ENCODE results near the gene LGI2. TPM values are rescaled to one million over a fixed set of nuclear protein-coding genes. Genes with fewer than 3 reads are reported as not detected.
A peak's percentile ranks its signal among the peaks of the same experiment; 100 is the strongest.

LGI2 gene
- total and polyA plus RNA-seq, 2 experiments from 2014 or later, result 0.63 to 8.0 TPM

DNA sequence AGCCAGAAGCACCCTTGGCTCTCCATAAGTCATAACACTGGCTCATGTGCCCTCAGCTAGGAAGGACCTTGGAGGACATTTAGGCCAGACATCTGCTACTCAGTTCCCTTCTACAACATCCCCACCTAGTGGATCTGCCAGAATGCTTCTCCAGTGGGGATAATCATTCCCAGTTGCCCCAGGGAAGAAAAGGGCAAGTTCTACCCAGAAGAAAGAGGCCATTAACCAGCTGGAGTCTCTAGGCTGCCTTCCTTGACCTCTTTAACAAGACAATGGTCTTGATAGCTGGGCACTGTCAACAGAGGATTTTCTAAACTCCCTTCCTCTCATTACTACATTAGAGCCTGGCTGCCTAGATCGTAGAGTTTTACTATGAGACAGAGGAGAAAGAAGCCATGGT lies 42.0 kb downstream of the LGI2 start:
- H4K20me1 ChIP-seq (replicated peaks; ENCODE audit: insufficient read depth), result no peaks in the 10 kb centered on the region
- peaks cover 7% of the 10 kb centered on the region; the same call in 2 of the 3 replicates for H3K9me3 Mint-ChIP-seq
- TF ChIP-seq, protein P1, sequence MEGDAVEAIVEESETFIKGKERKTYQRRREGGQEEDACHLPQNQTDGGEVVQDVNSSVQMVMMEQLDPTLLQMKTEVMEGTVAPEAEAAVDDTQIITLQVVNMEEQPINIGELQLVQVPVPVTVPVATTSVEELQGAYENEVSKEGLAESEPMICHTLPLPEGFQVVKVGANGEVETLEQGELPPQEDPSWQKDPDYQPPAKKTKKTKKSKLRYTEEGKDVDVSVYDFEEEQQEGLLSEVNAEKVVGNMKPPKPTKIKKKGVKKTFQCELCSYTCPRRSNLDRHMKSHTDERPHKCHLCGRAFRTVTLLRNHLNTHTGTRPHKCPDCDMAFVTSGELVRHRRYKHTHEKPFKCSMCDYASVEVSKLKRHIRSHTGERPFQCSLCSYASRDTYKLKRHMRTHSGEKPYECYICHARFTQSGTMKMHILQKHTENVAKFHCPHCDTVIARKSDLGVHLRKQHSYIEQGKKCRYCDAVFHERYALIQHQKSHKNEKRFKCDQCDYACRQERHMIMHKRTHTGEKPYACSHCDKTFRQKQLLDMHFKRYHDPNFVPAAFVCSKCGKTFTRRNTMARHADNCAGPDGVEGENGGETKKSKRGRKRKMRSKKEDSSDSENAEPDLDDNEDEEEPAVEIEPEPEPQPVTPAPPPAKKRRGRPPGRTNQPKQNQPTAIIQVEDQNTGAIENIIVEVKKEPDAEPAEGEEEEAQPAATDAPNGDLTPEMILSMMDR (conservative IDR thresholded peaks at IDR 0.05; ENCODE audit: low read depth in 2 of 2), result peak; percentile 76 to 97
- TF ChIP-seq ZNF114 (CRISPR knock-in tag; IDR thresholded peaks at IDR 0.05) (peak; percentile 37; the same call in 1 of the 2 replicates), ZNF331 (CRISPR knock-in tag; IDR thresholded peaks at IDR 0.05; ENCODE audit: low read depth) (no peak), NANOG (IDR thresholded peaks at IDR 0.05; ENCODE audit: borderline replicate concordance) (peak; percentile 81), CREB1 (CRISPR knock-in tag; IDR thresholded peaks at IDR 0.05; ENCODE audit: low read depth) (no peak), EZH2phosphoT487 (IDR thresholded peaks at IDR 0.05; ENCODE audit: unreplicated experiment) (no peak), EZH2 (IDR thresholded peaks at IDR 0.05; ENCODE audit: low read depth, unreplicated experiment) (no peak), POLR2AphosphoS5 (IDR thresholded peaks at IDR 0.05; ENCODE audit: low read depth) (no peak), JUNB (IDR thresholded peaks at IDR 0.05; ENCODE audit: unreplicated experiment) (no peak), STAT1 (IDR thresholded peaks at IDR 0.05; ENCODE audit: unreplicated experiment) (no peak)
- TF ChIP-seq, protein P2, sequence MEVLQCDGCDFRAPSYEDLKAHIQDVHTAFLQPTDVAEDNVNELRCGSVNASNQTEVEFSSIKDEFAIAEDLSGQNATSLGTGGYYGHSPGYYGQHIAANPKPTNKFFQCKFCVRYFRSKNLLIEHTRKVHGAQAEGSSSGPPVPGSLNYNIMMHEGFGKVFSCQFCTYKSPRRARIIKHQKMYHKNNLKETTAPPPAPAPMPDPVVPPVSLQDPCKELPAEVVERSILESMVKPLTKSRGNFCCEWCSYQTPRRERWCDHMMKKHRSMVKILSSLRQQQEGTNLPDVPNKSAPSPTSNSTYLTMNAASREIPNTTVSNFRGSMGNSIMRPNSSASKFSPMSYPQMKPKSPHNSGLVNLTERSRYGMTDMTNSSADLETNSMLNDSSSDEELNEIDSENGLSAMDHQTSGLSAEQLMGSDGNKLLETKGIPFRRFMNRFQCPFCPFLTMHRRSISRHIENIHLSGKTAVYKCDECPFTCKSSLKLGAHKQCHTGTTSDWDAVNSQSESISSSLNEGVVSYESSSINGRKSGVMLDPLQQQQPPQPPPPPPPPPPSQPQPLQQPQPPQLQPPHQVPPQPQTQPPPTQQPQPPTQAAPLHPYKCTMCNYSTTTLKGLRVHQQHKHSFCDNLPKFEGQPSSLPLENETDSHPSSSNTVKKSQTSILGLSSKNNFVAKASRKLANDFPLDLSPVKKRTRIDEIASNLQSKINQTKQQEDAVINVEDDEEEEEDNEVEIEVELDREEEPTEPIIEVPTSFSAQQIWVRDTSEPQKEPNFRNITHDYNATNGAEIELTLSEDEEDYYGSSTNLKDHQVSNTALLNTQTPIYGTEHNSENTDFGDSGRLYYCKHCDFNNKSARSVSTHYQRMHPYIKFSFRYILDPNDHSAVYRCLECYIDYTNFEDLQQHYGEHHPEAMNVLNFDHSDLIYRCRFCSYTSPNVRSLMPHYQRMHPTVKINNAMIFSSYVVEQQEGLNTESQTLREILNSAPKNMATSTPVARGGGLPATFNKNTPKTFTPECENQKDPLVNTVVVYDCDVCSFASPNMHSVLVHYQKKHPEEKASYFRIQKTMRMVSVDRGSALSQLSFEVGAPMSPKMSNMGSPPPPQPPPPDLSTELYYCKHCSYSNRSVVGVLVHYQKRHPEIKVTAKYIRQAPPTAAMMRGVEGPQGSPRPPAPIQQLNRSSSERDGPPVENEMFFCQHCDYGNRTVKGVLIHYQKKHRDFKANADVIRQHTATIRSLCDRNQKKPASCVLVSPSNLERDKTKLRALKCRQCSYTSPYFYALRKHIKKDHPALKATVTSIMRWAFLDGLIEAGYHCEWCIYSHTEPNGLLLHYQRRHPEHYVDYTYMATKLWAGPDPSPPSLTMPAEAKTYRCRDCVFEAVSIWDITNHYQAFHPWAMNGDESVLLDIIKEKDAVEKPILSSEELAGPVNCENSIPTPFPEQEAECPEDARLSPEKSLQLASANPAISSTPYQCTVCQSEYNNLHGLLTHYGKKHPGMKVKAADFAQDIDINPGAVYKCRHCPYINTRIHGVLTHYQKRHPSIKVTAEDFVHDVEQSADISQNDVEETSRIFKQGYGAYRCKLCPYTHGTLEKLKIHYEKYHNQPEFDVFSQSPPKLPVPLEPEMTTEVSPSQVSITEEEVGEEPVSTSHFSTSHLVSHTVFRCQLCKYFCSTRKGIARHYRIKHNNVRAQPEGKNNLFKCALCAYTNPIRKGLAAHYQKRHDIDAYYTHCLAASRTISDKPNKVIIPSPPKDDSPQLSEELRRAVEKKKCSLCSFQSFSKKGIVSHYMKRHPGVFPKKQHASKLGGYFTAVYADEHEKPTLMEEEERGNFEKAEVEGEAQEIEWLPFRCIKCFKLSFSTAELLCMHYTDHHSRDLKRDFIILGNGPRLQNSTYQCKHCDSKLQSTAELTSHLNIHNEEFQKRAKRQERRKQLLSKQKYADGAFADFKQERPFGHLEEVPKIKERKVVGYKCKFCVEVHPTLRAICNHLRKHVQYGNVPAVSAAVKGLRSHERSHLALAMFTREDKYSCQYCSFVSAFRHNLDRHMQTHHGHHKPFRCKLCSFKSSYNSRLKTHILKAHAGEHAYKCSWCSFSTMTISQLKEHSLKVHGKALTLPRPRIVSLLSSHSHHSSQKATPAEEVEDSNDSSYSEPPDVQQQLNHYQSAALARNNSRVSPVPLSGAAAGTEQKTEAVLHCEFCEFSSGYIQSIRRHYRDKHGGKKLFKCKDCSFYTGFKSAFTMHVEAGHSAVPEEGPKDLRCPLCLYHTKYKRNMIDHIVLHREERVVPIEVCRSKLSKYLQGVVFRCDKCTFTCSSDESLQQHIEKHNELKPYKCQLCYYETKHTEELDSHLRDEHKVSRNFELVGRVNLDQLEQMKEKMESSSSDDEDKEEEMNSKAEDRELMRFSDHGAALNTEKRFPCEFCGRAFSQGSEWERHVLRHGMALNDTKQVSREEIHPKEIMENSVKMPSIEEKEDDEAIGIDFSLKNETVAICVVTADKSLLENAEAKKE (CRISPR knock-in tag; IDR thresholded peaks at IDR 0.05), result peak; percentile 96
- TF ChIP-seq, protein P3, sequence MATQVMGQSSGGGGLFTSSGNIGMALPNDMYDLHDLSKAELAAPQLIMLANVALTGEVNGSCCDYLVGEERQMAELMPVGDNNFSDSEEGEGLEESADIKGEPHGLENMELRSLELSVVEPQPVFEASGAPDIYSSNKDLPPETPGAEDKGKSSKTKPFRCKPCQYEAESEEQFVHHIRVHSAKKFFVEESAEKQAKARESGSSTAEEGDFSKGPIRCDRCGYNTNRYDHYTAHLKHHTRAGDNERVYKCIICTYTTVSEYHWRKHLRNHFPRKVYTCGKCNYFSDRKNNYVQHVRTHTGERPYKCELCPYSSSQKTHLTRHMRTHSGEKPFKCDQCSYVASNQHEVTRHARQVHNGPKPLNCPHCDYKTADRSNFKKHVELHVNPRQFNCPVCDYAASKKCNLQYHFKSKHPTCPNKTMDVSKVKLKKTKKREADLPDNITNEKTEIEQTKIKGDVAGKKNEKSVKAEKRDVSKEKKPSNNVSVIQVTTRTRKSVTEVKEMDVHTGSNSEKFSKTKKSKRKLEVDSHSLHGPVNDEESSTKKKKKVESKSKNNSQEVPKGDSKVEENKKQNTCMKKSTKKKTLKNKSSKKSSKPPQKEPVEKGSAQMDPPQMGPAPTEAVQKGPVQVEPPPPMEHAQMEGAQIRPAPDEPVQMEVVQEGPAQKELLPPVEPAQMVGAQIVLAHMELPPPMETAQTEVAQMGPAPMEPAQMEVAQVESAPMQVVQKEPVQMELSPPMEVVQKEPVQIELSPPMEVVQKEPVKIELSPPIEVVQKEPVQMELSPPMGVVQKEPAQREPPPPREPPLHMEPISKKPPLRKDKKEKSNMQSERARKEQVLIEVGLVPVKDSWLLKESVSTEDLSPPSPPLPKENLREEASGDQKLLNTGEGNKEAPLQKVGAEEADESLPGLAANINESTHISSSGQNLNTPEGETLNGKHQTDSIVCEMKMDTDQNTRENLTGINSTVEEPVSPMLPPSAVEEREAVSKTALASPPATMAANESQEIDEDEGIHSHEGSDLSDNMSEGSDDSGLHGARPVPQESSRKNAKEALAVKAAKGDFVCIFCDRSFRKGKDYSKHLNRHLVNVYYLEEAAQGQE (IDR thresholded peaks at IDR 0.05; ENCODE audit: unreplicated experiment), result no peak
- TF ChIP-seq, protein P4, sequence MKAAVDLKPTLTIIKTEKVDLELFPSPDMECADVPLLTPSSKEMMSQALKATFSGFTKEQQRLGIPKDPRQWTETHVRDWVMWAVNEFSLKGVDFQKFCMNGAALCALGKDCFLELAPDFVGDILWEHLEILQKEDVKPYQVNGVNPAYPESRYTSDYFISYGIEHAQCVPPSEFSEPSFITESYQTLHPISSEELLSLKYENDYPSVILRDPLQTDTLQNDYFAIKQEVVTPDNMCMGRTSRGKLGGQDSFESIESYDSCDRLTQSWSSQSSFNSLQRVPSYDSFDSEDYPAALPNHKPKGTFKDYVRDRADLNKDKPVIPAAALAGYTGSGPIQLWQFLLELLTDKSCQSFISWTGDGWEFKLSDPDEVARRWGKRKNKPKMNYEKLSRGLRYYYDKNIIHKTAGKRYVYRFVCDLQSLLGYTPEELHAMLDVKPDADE (IDR thresholded peaks at IDR 0.05), result no peak
- peak; percentile 86 for DNase-seq (ENCODE audit: low spot score)
- peak; percentile 93 for ATAC-seq
- H2AFZ ChIP-seq, result no peak overlapping the region
- no peaks in the 10 kb centered on the region for H3K27me3 Mint-ChIP-seq (ENCODE audit: insufficient read depth, low read depth, poor library complexity)
- H3K27ac Mint-ChIP-seq, result no peak overlapping the region
- no peak overlapping the region for H3K4me3 ChIP-seq
- H3K36me3 Mint-ChIP-seq (ENCODE audit: low read depth), result peaks cover 10% of the 10 kb centered on the region; the same call in 2 of the 3 replicates
- H3K4me1 ChIP-seq (ENCODE audit: insufficient read depth), result no peaks in the 10 kb centered on the region
- H3K9me2 ChIP-seq (ENCODE audit: insufficient read depth), result no peaks in the 10 kb centered on the region
- peak overlapping the region; percentile 28; the same call in 1 of the 2 replicates for H3K4me2 ChIP-seq
- H3K27ac ChIP-seq (ENCODE audit: low read depth), result no peak overlapping the region
- no peaks in the 10 kb centered on the region for H3K79me2 ChIP-seq (replicated peaks; ENCODE audit: insufficient read depth)
- H3K4me1 Mint-ChIP-seq, result peaks cover 14% of the 10 kb centered on the region
- no peaks in the 10 kb centered on the region for H3K36me3 ChIP-seq (ENCODE audit: insufficient read depth)
- peak overlapping the region; percentile 24; the same call in 1 of the 3 replicates for H3K4me3 Mint-ChIP-seq
- H3K27me3 ChIP-seq (ENCODE audit: insufficient read depth), result no peaks in the 10 kb centered on the region
- no peaks in the 10 kb centered on the region for H3F3A ChIP-seq (replicated peaks; ENCODE audit: low read depth)
